ENCODE measurements around the gene TSPAN18.

The TSPAN18 gene

DNA sequence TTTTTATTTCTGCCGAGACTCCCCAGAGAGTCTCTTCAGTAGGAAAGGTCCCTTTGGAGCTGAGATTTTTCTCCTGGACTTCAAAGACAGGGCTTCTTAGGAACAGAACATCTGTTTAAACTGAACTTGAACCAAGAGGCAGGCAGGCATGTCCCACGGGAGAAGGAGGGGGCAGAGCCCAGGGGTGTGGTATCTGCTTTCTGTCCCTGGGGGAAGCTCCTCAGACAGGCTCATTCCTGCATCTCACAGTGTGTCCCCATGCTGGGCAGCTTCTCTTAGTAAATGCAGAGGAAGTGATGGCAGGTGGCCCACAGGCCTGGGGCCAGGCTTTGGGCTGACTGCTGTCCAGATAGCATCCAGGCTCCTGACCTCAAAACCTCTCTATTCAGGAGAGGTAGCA, 47.3 kb downstream of the TSPAN18 start:
- FAIRE-seq, result no peak
- DNase-seq (ENCODE audit: extremely low spot score, insufficient read length, low read depth), result no peak

GRCh38 chr11:44774731-44775130, 48.0 kb downstream of the TSPAN18 start:
- DNase-seq (ENCODE audit: extremely low spot score, insufficient read length, low read depth), result no peak
- FAIRE-seq, result no peak

DNA sequence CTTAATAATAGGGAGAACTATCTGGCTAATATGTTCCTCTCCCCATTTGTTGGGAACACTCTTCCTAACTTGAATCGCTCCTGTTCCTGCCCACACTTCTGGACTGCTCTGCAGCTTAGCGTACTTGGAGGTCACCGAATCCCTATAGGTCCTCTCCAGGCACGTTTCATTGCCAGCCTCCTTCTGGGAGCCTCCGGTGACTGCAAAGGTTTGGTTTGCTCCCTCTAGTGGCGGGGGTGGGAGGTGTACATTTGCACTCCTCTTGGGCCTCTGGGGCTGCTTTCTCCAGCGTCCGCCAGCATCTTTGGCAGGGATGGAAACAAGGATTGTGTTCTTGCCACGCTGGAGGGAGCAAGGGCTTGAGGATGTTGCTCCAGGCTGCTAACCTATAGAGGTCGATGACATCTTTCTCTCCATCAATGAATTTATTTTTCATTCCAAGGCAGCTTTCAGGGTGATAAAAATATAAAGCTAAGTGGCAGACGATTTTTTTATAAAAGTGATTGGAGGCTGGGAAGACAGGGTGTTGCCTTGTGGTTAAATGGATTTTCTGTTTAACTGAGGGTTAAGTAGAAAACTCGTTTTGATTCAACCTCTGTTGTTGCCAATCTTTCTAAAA, 48.7 kb downstream of the TSPAN18 start:
- FAIRE-seq (peak; percentile 62), DNase-seq (ENCODE audit: extremely low spot score, insufficient read length, low read depth) (peak; percentile 33)

GRCh38 chr11:44775985-44776446, 49.3 kb downstream of the TSPAN18 start:
- DNase-seq (ENCODE audit: extremely low spot score, insufficient read length, low read depth) (no peak), FAIRE-seq (no peak)

DNA sequence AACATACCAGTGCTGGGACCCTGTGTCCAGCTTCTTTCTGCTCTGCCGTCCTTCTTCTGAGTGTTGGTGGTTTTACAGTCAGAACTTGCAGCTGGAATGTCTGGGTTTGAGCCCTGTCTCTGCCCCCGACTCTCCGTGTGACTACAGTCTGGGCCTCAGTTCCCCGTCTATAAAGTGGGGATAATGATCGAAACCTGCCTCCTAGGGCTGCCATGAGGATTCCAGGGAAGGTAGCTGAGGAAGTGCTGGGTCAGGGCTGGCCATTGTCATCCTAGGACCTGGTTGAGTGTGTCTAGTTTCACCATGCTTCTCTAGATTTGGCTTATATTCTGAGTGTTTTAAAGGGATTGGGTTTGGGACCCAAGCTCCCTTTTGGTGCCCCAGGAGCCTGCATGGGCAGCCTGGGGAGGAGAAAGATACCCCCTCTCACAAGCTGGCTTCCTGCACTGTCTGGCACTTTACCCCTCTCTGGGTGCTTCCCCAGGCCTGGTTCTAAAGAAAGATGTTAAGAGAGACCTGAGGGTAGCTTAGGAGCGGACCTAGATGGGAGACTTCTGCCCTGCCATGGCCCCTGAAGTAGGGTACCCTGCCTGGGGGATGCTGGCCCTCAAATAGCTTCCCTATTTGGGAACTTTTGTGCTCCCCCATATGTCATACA, 49.9 kb downstream of the TSPAN18 start:
- FAIRE-seq, result no peak

DNA sequence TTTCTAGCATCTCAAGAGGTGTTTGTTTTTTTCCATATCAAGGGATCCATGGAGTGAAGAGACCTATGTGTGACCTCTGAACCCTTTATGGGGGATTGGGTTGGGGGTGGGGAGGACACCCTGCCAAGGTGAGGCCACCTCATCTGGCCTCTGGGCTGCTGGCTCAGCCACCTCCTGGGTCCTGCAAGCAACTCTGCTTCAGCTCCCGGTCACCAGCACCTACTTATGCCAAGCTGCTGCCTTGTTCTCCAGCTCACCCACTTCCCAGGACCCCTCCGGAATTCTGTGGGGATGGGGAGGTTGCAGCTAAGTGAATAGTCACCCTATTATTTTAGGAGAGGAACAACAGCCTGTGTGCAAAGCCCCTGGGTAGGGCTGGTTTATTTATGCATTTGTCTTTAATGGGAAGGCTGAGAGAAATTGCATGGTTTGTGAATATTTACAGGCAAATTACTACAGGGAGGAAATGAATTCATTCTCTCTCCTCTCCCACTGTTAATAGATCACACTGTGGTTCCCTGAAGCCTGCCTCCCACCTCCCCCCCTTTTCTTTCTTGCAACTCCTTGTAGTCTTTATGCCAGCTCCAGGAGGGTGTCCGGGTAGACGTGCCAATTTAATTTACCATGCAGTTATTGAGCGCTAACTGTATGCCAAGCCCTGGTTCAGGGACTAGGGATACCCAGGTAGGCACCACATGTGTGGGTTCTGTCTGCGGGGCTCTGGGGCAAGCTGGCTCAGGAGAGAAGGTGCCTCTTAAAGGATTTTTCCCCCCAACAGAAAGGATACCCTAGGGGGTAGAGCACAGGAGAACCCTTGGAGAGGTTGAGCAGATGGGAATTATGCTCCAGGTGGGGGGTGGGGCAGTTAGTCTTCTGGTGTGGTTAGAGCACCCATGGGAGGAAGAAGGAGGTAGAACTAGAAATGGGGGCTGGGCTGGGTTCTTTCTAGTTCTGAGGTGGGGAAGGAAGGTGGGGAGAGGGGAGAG, 50.7 kb downstream of the TSPAN18 start:
- FAIRE-seq, result no peak
- DNase-seq (ENCODE audit: extremely low spot score, insufficient read length, low read depth), result no peak

More for the DNA sequence above, 49.9 kb downstream of the TSPAN18 start:
- no peak for DNase-seq (ENCODE audit: extremely low spot score, insufficient read length, low read depth)

DNA sequence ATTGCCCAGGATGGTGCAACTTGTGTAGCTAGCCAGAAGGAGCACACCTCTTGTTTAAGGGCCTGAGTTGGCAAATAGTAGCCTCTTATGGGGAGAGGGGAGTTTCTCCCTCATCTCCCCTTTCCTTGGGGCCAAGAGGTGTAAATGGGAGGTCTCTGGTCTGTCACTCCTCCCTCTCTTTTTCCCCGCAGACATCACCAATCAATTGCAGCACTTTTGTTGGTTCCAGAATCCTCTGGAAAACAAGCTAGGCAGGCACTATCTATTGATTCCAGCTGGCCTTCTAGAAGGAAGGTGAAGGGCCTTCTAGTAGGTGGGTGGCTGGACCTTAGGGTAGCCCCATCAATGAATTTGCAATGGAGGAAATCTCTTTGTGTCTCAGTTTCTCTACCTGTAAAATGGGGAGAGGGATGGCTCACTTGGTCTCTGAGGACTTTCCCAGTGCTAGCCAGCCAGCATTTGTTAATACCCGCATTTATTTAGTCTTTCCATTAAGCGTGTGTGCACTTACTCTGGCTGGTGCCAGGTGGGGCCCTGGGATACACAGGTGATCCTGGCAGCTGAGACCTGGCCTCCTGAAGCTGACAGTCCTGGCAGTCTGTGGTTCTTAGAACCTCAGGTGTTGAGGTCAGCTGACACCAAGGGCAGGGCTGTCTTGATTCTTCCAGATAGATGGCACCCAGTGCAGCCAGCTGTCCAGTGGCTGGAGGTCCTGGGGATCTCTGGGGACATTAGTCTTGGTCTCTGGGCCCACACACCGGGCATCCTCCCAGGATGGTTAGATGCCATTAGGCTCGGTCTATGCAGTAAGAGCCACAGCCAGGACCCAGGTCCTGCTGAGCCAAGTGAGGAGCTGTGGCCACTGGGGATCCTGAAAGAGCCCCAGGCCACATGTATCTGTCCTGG, 51.7 kb downstream of the TSPAN18 start:
- DNase-seq (ENCODE audit: extremely low spot score, insufficient read length, low read depth) (no peak), FAIRE-seq (no peak)

GRCh38 chr11:44779736-44780520, 53.2 kb downstream of the TSPAN18 start:
- FAIRE-seq (no peak), DNase-seq (ENCODE audit: extremely low spot score, insufficient read length, low read depth) (no peak)

GRCh38 chr11:44780940-44781631, 54.3 kb downstream of the TSPAN18 start:
- no peak for FAIRE-seq

GRCh38 chr11:44781655-44782054, 54.9 kb downstream of the TSPAN18 start:
- no peak for DNase-seq (ENCODE audit: extremely low spot score, insufficient read length, low read depth)
- FAIRE-seq, result no peak

More at GRCh38 chr11:44780940-44781631, 54.3 kb downstream of the TSPAN18 start:
- DNase-seq (ENCODE audit: extremely low spot score, insufficient read length, low read depth), result no peak

DNA sequence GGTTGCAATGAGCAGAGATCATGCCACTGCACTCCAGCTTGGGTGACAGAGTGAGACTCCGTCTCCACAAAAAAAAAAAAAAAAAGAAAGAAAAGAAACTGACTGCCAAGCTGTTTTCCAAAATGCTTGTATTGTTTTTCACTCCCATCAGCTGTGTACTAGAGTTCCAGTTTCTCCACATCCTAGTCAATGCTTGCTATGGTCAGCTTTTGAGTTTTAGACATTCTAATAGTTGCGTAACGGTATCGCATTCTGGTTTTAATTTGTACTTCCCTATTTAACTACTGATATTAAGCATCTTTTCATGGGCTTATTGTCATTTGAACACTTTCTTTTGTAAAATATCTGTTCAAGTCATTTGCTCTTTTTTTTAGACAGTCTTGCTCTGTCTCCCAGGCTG, 55.7 kb downstream of the TSPAN18 start:
- DNase-seq (ENCODE audit: extremely low spot score, insufficient read length, low read depth), result no peak
- no peak for FAIRE-seq

- no peak for FAIRE-seq
Observed at GRCh38 chr11:44784436-44784760, 57.6 kb downstream of the TSPAN18 start.

GRCh38 chr11:44784851-44785250, 58.1 kb downstream of the TSPAN18 start:
- FAIRE-seq (no peak), DNase-seq (ENCODE audit: extremely low spot score, insufficient read length, low read depth) (no peak)

More at GRCh38 chr11:44784436-44784760, 57.6 kb downstream of the TSPAN18 start:
- DNase-seq (ENCODE audit: extremely low spot score, insufficient read length, low read depth), result no peak

- FAIRE-seq (no peak), DNase-seq (ENCODE audit: extremely low spot score, insufficient read length, low read depth) (no peak)
Observed at GRCh38 chr11:44785856-44786607, 59.3 kb downstream of the TSPAN18 start.

DNA sequence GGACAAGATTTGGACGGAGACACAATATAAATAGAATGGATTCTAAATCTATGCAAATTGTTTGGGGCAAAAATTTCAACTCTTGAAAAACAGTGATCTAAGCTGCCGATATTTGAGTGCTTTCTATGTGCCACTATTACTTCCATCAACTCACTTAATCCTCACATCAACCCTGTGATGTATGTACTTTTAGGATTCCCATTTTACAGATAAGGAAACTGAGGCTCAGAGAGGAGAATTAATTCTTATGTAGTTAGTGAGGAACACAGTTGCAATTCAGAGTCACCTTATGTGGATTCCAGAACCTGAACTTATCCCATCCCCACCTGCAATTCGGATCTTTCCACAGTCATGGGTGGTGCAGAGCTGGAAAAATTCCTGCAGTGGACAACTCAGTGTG, 60.3 kb downstream of the TSPAN18 start:
- FAIRE-seq (no peak), DNase-seq (ENCODE audit: extremely low spot score, insufficient read length, low read depth) (no peak)

DNA sequence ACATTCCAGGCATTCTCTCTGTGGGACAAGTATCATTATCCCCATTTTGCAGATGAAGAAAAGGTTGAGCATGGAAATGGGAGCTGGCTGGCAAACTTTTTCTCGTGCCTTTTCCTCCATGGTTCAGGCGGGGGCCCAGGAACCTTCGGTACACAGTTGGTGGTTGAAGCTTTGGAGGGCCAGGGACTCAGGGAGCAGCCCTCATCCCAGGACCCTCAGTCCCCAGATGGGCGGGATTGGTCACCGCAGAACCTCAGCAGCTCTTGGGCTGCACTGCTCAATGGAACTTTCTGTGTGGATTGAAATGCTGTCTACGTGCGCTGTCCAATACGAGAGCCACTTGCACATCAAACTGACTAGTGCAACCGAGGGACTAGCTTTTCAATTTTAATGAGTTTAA, 61.2 kb downstream of the TSPAN18 start:
- no peak for DNase-seq (ENCODE audit: extremely low spot score, insufficient read length, low read depth)
- FAIRE-seq, result no peak

GRCh38 chr11:44788536-44789261, 61.9 kb downstream of the TSPAN18 start:
- FAIRE-seq (no peak), DNase-seq (ENCODE audit: extremely low spot score, insufficient read length, low read depth) (no peak)

Measured in GM18507 (cell line).